Measurements from ENCODE around the gene ASIP.

GRCh38 chr20:34295284-34295683, 54.1 kb downstream of the ASIP start:
- TF ChIP-seq TAF1 (IDR thresholded peaks at IDR 0.05; ENCODE audit: low read depth, low read length) = no peak
- no peak for TF ChIP-seq POLR2AphosphoS5 (IDR thresholded peaks at IDR 0.05; ENCODE audit: low read depth, low read length)
- TF ChIP-seq POLR2A (IDR thresholded peaks at IDR 0.05; ENCODE audit: low read depth, low read length) = no peak

All from GM12891 (cell line).